GM21737 (cell line): ENCODE measurements around the gene MAGI1.

Experiments used
- ATAC-seq: cut with Tn5 transposase; IDR thresholded peaks from one replicate; pipeline ENCODE4 v1.9.1; 2021; ENCODE audit warnings: mild to moderate bottlenecking, moderate library complexity; ENCODE audit not compliant: unreplicated experiment

Gene MAGI1

DNA sequence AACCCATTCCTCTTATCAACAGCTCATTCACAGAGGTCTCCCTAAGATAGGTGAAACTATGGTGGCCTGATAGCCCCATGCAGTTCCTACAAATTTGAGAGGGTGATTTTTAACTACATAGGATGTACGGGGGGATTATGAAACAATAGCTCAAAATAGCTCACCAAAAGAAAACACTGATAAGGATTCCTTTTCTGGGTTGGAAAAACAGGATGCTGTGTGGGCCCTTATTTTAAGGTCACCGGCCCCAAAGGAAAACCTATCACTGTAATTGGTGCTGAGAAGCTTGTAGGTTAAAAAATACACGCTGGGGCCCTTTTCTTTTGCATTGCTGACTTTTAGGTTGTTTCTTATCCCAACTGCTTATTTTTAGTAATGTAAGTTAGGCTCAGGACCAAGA lies 627.4 kb downstream of the MAGI1 start:
- ATAC-seq = no peak

DNA sequence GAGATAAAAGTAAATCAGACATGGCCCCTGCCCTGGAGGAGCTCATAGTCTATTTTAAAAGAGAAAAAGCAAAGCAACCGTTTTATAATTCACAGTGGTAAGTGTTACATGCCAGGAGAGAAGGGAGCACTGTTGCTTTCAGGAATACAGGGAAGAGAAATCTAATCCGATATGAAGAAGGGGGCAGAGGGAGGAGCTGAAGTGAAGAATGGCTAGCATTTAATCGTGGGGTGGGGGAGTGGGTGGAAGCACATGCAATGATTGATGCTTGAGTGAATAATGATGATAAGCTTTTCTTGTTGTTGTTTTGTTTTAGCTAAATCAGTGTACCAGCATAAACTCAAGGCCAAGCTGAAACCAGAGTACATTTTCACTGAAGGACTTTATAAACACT lies 629.5 kb downstream of the MAGI1 start:
- ATAC-seq = no peak

DNA sequence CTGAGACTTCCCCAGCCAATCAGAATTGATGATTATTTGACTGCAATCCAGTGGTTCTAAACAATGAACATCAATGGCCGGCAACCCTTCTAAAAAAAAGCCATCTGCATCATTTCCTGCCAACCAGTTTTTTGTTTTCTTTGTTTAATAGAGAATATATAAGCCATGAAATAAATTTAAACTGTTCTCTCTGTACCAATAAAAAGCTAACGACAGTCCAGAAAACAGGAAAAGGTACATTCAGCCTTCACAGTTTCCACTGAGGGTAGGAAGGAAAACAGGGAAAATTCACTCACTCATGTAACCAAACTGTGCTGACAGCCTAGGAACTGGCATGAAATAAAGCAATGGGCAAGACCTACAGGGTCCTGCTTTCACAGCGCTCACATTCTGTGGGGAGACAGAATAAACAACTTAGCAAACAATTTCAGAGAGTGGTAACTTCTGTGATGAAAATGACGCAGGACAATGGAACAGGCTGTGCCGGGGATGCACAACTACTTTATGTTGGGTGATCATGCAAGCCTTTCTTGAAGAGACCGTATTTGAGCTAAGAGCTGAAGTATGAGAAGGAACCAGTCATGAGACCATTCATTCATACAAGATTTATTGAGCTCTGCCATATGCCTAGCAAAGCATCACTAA lies 630.1 kb downstream of the MAGI1 start:
- ATAC-seq = no peak

DNA sequence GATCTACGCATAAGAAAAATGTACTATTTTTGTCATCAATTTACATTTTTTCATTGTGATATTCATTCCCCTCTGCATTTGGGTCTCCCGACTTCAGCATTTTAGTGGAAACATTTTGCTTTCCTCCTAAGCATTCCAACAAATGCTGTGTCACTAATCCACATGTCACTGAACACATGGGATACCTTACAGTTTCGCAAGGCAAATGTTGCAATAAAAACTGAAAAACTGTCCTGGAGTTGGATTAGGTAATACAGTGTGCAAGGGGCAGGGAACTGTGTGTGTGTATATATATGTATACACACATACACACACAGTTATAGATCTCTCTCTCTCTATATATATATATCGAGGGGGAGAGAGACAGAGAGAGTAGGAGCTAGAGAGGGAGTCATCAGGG lies 632.2 kb downstream of the MAGI1 start:
- ATAC-seq = no peak

DNA sequence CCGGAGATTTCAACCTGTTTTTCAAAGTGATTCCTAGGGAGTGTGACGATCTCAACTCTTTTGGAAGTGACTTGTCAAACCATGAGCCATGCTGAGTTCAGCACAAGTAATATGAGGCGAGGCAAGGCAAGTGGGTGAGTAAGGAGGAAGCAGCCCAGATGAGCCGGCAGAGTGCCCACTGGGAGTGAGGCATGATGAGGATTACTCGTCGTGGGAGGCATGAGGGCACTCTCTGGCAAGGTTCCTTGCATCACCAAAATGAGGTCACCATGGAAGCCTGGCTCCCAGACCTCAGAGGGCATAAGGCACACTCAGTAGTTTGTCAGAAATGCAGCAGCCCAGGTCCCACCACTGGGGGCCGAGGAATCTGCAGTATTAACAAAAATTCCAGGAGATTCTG lies 636.1 kb downstream of the MAGI1 start:
- ATAC-seq = no peak

DNA sequence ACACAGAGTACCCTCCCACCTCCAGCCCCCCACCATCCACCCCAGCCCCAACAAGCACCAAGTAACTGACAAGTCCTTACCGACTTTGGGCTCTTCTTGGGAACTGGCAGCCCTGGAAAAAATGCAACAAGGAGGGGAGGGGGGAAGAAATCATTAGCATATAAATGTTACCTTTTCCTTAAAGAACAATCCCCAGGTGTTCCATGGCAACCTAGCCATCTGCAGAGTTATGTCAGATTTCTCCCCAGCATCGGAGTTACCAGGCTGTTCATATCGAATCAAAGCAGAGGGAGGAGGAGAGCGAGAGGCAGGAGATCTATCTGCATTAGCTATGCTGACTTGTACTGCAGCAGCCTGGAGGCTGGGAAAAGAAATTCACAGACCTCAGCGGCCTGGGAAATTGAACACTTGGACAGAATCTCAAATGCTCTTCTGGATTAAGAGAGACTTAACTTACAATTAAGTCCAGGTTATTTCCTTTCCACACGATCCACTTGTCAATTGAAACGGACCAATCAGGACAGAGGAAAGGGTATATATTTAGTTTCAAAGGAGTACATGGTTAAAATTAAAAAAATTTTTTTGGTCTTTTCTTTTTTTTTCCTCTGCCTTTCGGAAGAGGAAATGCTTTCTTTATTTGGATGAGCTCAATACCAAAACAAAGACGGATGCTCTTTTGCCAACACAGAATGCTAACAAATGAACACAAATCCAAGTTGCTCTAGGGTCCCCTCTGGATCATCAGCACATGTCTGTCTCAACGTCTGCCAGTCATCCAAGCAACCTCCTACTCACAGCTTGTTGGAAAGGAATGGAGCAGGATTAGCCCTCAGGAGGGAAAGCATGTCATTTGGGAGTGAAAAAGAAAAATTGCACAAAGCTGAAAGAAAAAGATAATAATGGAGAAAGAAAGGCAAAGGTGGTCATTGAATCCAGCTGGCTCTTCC lies 637.1 kb downstream of the MAGI1 start:
- no peak for ATAC-seq

DNA sequence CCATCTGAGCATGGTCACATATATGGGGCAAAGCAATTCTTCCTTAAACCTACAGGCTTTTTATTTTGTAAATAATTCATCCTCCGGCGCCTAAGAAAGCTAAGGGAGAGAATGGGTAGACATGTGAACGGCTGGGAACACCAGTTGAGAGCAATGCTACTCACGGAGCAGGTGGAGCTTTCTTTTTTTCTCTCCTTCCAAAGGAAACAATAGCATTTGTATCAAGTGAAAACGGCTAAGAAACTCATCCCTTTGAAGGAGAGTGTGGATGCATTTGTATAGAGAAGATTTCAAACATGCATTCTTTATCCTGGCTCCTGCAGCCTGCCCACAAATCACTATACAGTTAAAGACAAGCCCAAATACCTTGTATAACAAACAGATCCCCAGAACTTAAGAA lies 637.8 kb downstream of the MAGI1 start:
- no peak for ATAC-seq

DNA sequence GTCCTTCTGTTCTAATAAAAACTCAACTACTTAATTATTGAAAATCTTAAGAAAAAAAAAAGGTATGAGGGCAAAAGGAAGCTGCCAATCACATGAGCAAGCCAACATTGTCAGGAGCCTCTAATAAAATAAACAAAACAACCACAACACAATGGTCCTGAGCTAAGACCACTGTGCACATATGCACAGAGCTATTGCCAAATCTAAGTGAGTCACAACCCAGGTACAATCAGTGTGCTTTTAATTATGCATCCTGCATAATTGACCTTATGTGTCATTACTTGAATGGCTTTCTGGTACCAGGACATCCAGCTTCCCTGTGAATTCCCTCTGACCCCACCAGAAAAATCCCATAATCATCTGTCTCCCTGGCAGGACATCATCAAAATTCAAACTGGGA lies 639.8 kb downstream of the MAGI1 start:
- ATAC-seq = no peak

DNA sequence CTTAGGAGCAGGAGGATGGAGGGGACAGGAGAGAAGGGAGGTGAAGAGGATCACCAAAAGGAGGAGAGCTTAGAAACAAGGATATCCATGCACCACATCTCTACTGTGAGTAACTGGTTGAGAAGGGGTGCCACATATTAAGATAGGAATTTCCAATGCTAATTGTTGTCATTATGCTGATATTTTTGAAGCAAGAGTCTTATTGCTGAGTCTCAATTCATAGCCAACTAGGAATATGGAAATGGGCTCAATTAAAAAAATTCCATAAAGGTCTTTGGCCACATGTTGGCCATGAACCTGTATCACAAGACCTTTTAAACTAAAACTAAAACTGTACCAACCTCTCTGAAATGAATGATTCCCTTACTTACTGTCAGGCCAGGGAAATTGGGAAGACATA lies 642.6 kb downstream of the MAGI1 start:
- ATAC-seq = no peak

DNA sequence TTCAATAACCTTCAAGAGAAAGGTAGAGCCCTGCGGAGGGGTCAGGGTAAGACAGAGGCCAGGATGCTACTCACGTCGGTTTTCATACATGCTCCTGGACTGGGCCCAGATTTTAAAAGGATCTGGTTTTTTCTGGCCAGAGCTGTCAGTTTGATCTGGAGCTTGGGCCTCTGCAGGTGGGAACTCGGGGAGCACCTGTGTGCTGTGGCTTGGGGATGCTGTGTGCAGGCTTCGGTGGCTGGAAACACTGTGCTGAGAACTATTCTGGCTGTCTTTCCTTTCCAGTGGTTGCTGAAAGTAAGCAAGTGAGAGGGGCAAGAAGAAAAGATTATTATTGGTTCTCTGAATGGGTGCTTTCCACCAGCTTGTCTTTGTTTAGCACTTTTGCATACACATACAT lies 647.6 kb downstream of the MAGI1 start:
- no peak for ATAC-seq

DNA sequence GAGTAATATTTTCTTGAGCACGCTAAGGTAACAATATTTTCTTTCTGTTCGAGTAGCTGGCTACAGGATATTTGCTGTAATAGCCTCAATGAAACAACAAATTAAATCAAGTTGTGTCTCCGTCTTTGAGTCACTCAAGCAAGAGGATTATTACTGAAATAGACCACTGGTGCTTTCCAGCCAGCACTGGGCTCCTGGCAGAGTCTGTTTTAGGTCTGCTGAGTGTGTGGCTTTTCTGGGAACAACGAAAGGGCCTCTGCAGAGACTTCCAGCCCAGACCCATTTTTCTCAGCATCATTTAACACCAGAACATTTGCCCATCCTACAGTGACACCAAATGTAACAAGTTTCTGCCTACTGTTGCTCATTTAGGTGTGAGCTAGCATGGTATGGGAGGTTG lies 652.9 kb downstream of the MAGI1 start:
- ATAC-seq = no peak

DNA sequence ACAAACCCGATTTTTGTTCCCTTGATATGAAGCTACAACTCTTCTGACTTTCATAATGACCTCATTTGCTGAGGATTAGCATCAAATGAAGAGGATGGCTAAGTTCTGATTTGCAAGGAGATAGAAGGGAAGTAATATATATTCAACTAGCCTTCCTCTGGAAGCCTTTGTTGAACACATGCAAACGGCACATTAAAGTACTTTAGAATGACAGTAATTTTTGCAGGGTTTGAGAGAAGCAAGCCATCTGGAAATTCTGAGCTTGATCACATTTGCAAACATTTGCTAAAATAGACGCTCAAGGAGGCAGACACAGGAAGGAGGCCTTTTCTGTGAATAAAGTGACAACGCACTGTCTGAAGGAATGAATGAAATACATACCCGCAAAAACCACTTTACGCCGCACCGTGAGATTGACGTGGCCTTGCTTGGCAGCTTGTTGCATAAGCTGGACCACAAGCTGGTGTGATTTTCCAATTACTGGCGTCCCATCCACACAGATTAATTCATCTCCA lies 657.2 kb downstream of the MAGI1 start:
- ATAC-seq = no peak

DNA sequence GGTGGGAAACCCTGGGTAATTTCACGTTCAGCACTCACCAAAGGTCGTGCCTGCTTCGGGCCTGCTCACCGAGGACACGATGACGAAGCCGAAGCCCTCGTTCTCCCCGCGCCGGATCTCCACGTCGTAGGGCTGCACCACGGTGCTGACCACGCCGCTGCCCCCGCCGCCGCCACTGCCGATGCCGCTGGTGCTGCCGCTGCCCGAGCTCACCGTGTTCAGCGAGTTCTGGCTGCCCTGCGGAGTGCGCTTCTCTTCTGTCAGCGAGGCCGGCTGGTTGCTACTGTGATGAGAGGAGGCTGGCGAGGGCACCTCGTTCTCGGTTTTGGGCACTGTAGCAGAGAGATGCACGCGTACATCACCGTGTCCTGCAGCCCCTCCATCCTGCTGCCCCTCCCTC lies 659.5 kb downstream of the MAGI1 start:
- no peak for ATAC-seq

DNA sequence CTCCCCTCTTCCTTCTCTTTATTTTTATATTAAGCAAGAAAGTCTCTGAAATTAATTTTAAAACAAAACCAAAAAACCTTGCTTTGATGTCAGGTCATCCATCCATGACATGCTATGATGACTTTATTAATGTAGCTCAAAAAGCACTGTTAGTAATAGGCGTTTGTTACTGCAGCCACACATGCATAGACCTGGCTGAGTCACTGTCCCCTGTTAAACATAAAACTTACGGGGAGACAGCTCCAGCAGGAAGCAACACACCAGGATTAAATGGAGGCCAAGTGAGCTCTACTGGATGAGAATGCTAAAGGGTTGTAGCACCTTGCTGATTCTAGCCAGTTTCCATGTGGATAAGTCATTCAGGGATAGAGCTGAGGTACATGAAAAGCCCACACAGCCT lies 661.1 kb downstream of the MAGI1 start:
- no peak for ATAC-seq

DNA sequence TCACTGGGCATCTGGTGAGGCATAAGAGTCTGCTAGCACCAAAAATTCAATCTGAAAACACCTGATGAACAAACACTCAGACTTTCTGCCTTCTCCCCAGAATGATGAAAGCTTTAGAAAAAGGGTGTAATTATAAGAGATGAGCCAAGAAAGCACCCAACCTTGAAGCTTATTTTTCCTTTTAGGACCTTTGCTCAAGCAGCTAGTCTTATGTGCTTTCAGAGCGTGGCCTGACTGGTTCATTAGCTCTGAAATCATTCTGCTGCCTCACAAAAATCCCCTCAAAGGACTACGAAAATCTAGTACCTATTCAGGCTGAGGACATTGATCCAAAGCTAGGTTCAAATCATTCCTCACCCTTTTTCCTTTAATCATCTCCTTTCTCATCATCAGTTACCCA lies 662.3 kb downstream of the MAGI1 start:
- no peak for ATAC-seq

DNA sequence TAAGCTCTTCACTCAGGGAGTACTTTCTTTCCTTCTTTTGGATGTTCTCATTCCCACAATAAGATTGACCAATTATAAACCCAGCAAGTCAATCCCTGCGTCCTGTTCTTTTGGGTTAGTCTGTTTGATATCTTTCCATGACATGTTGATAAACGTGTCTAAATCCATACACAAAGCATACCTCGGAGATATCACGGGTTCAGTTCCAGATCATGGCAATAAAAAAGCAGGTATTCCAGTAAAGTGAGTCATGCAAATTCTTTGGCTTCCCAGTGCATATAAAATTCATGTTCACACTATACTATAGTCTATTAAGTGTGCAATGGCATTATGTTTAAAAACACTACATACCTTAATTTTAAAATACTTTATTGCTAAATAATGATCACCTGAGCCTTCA lies 667.7 kb downstream of the MAGI1 start:
- no peak for ATAC-seq

DNA sequence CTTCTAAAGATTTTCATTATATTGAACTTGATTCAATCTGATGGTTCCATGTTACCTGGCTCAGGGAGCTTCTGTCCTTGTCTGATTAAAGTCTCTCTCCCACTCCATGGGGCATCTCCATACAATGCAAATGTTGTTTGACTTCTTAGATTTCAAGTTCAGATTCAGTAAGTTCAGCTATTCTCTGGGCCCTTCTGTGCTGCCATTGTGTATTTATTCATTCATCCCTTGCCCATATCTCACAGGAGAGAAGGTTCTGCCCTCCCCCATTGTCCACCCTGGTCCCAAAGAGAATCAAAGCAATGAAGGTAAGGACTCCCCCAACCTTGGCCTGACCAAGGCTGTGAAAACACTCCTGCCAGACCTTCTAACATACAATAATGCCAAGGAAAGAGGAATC lies 669.9 kb downstream of the MAGI1 start:
- ATAC-seq = no peak

DNA sequence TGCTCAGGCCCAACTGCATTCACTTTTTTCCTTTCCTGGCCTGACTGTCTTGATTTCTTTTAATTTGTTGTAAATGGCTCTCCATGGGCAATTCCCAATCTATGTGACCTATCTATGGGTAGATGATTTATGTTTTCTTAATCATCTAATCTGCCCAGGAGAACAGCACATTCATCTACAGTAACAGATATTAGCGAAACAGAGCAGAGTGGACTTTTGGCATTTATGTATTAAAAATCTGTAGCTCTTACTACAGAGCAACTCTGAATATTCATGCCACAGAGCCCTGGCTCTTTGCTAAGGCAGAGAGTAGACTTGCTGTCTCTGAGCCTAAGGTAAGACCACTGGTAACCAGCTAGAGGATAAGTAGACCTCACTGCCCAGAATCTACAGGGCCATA lies 676.0 kb downstream of the MAGI1 start:
- ATAC-seq = no peak

DNA sequence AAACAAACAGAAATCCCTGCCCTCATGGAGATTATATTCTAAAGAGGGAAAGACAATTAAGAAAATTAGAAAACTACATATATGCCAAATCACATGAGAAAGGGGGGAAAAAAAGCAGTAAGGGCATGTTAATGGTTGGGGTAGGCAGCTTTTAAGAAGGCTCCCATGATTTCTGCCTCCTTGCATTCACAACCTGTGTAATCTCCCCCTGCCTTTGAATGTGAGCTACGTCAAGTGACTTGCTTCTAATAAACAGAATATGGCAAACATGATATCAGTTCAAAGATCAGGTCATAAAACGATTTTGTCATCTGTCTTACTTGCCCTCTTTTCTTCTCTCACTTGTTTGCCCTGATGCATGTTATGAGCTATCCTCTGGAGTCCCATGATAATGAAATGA lies 677.3 kb downstream of the MAGI1 start:
- ATAC-seq = no peak

DNA sequence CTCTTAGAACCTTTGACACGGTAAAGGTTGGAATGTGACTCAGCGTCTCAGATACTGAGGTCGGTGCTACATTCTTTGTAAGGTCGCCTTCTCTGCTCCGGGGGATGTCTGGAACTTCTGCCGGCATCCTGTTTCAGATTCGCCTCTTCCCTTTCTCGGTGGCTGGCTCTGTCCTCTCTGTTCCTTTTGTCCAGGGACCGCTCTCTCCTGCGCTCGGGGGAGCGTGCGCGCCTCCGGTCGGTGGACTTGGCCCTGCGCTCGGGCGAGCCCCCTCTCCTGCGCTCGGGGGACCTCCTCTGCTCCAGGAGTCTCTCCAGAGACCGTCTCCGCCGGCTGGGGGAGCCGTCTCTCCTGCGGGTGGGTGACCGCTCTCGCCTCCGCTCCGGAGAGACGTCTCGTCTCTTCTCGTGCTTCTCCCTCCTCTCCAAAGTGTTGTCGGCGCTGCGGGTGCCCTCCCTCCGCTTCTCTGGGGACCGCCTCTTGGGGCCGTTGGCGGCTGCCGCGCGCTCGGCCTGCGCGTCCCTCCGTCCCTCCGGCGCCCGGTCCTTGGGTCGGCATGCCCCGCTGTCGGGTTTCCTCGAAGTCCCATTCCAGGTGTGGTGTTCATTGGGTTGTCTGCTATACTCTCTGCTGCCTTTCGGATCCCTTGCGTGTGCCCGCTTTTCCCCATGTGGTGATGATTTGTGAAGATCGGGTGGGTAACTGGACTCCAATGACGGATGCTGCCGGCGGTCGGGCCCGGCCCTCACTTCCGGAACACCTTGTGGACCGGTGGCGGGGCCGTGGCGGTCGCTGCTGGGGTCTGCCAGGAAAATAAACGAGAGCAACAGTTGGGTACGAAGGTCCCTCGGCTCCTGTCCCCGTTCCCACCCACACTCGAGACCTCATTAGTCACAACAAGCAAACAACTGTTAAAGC lies 682.1 kb downstream of the MAGI1 start:
- ATAC-seq = no peak

DNA sequence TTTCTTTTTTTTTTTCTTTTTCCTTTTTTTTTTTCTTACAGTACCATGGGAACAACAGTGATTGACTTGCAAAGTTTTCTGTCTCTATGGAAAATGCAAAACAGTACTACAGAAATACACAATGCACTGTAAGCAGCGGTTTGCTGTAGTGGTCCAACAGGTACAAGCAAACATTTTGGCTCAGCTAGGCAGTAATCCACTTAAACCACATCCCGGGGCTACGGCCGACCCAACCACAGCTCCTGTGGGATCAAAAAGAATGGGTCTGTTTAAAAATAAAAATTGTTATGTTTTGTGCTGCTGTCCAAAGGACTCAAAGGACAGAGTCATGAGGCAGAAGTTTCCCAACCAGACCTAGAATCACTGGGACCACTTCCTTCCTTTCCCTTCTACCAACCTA lies 683.8 kb downstream of the MAGI1 start:
- ATAC-seq = no peak
